Thyroid gland (tissue), 4 donors: ENCODE results near the gene PNKD.

Source experiments
- CTCF ChIP-seq, 6 experiments: fragments of 200-600 bp in 3 of 6; fragments of 450-650 bp in 3 of 6; sonication (generic) in 3 of 6; IDR thresholded peaks; one replicate each; pipeline ENCODE4 v1.5.1; 2016 to 2019; ENCODE audit warnings: antibody characterized with exemption in 6 of 6, mild to moderate bottlenecking in 2 of 6, inconsistent platforms in 1 of 6, moderate library complexity in 1 of 6
- POLR2A ChIP-seq, 2 donors: fragments of 450-650 bp; IDR thresholded peaks; one replicate each; pipeline ENCODE4 v1.6.1; 2017; ENCODE audit warnings: antibody characterized with exemption in 2 of 2, mild to moderate bottlenecking in 2 of 2, moderate library complexity in 1 of 2

- TF ChIP-seq POLR2A (IDR thresholded peaks at IDR 0.05), result no peak
- TF ChIP-seq CTCF (IDR thresholded peaks at IDR 0.05), result no peak
These were observed 70.3 kb downstream of the PNKD start for GRCh38 chr2:218340656-218341055.
